ENCODE results near the gene VAC14.

The VAC14 gene

GRCh38 chr16:70730031-70730430 is 70.9 kb downstream of the VAC14 start:
- H3K4me3 ChIP-seq (ENCODE audit: low read length) = no peak overlapping the region
- no peaks in the 10 kb centered on the region for H3K27me3 ChIP-seq (ENCODE audit: insufficient read depth, low read length)
- H3K9me3 ChIP-seq (ENCODE audit: low read length) = no peaks in the 10 kb centered on the region
- H2AFZ ChIP-seq (ENCODE audit: low read depth, low read length) = no peak overlapping the region
- H3K36me3 ChIP-seq (ENCODE audit: insufficient read depth, low read length) = peaks cover 8% of the 10 kb centered on the region
- H3K4me1 ChIP-seq (ENCODE audit: insufficient read depth, low read length) = peaks cover 31% of the 10 kb centered on the region

DNA sequence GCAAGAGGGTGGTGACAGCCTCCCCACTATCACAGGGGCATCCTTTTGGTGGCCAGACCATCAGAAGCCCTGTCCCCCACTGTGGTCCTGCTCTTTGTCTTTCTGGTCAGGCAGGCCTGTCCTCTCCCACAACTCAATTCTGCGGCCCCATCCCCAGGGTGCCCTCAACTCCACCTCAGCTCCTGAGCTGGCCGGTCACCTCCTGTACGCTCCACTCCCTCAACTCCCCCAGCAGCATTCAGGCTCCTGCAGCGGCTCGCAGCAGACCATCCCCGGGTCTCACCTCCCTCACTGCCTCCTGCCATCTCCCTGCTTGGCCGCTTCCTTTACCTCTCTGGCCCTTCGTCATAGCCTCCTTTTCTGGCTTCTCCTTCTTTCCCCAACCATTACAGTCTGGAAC is 71.7 kb downstream of the VAC14 start:
- Histone ChIP-seq H3K4me1 (ENCODE audit: insufficient read depth, low read length) (peaks cover 31% of the 10 kb centered on the region), H2AFZ (ENCODE audit: low read depth, low read length) (no peak overlapping the region), H3K36me3 (ENCODE audit: insufficient read depth, low read length) (peaks cover 8% of the 10 kb centered on the region), H3K4me3 (ENCODE audit: low read length) (no peak overlapping the region), H3K27me3 (ENCODE audit: insufficient read depth, low read length) (no peaks in the 10 kb centered on the region), H3K9me3 (ENCODE audit: low read length) (no peaks in the 10 kb centered on the region)

GRCh38 chr16:70728150-70728549 is 72.8 kb downstream of the VAC14 start:
- Histone ChIP-seq H3K4me3 (ENCODE audit: low read length) (no peak overlapping the region), H2AFZ (ENCODE audit: low read depth, low read length) (no peak overlapping the region), H3K9me3 (ENCODE audit: low read length) (no peaks in the 10 kb centered on the region)

GRCh38 chr16:70726892-70727361 is 74.0 kb downstream of the VAC14 start:
- Histone ChIP-seq H3K9me3 (ENCODE audit: low read length) (no peaks in the 10 kb centered on the region), H3K27me3 (ENCODE audit: insufficient read depth, low read length) (no peaks in the 10 kb centered on the region), H3K4me1 (ENCODE audit: insufficient read depth, low read length) (peaks cover 31% of the 10 kb centered on the region), H2AFZ (ENCODE audit: low read depth, low read length) (no peak overlapping the region), H3K4me3 (ENCODE audit: low read length) (no peak overlapping the region), H3K36me3 (ENCODE audit: insufficient read depth, low read length) (peaks cover 8% of the 10 kb centered on the region)

More at GRCh38 chr16:70728150-70728549, 72.8 kb downstream of the VAC14 start:
- no peaks in the 10 kb centered on the region for H3K27me3 ChIP-seq (ENCODE audit: insufficient read depth, low read length)
- peaks cover 8% of the 10 kb centered on the region for H3K36me3 ChIP-seq (ENCODE audit: insufficient read depth, low read length)
- H3K4me1 ChIP-seq (ENCODE audit: insufficient read depth, low read length) = peaks cover 31% of the 10 kb centered on the region

- H3K9me3 ChIP-seq (ENCODE audit: low read length) = peaks cover 3% of the 10 kb centered on the region
- no peak overlapping the region for H2AFZ ChIP-seq (ENCODE audit: low read depth, low read length)
- H3K4me3 ChIP-seq (ENCODE audit: low read length) = no peak overlapping the region
- no peaks in the 10 kb centered on the region for H3K27me3 ChIP-seq (ENCODE audit: insufficient read depth, low read length)
- H3K36me3 ChIP-seq (ENCODE audit: insufficient read depth, low read length) = peaks cover 8% of the 10 kb centered on the region
- H3K4me1 ChIP-seq (ENCODE audit: insufficient read depth, low read length) = peaks cover 31% of the 10 kb centered on the region
These were observed 74.8 kb downstream of the VAC14 start for GRCh38 chr16:70725912-70726828.

- Histone ChIP-seq H3K9me3 (ENCODE audit: low read length) (peaks cover 4% of the 10 kb centered on the region), H3K27me3 (ENCODE audit: insufficient read depth, low read length) (no peaks in the 10 kb centered on the region), H3K36me3 (ENCODE audit: insufficient read depth, low read length) (peaks cover 9% of the 10 kb centered on the region), H3K4me3 (ENCODE audit: low read length) (no peak overlapping the region), H3K4me1 (ENCODE audit: insufficient read depth, low read length) (peaks cover 26% of the 10 kb centered on the region), H2AFZ (ENCODE audit: low read depth, low read length) (no peak overlapping the region)
These were observed 75.7 kb downstream of the VAC14 start for GRCh38 chr16:70725024-70725911.

GRCh38 chr16:70724146-70725023 is 76.6 kb downstream of the VAC14 start:
- peaks cover 8% of the 10 kb centered on the region for H3K9me3 ChIP-seq (ENCODE audit: low read length)
- no peaks in the 10 kb centered on the region for H3K27me3 ChIP-seq (ENCODE audit: insufficient read depth, low read length)
- peaks cover 14% of the 10 kb centered on the region for H3K36me3 ChIP-seq (ENCODE audit: insufficient read depth, low read length)
- peaks cover 19% of the 10 kb centered on the region for H3K4me1 ChIP-seq (ENCODE audit: insufficient read depth, low read length)
- H2AFZ ChIP-seq (ENCODE audit: low read depth, low read length) = no peak overlapping the region
- no peak overlapping the region for H3K4me3 ChIP-seq (ENCODE audit: low read length)

- H2AFZ ChIP-seq (ENCODE audit: low read depth, low read length) = no peak overlapping the region
- peaks cover 19% of the 10 kb centered on the region for H3K4me1 ChIP-seq (ENCODE audit: insufficient read depth, low read length)
- peaks cover 12% of the 10 kb centered on the region for H3K36me3 ChIP-seq (ENCODE audit: insufficient read depth, low read length)
- peaks cover 9% of the 10 kb centered on the region for H3K9me3 ChIP-seq (ENCODE audit: low read length)
- H3K27me3 ChIP-seq (ENCODE audit: insufficient read depth, low read length) = no peaks in the 10 kb centered on the region
- H3K4me3 ChIP-seq (ENCODE audit: low read length) = no peak overlapping the region
These were observed 77.2 kb downstream of the VAC14 start for GRCh38 chr16:70723740-70724145.

GRCh38 chr16:70721202-70721963 is 79.6 kb downstream of the VAC14 start:
- H3K4me1 ChIP-seq (ENCODE audit: insufficient read depth, low read length) = peaks cover 13% of the 10 kb centered on the region
- no peak overlapping the region for H2AFZ ChIP-seq (ENCODE audit: low read depth, low read length)
- H3K27me3 ChIP-seq (ENCODE audit: insufficient read depth, low read length) = no peaks in the 10 kb centered on the region
- H3K36me3 ChIP-seq (ENCODE audit: insufficient read depth, low read length) = peaks cover 7% of the 10 kb centered on the region
- no peak overlapping the region for H3K4me3 ChIP-seq (ENCODE audit: low read length)
- peaks cover 11% of the 10 kb centered on the region for H3K9me3 ChIP-seq (ENCODE audit: low read length)

GRCh38 chr16:70720425-70721201 is 80.3 kb downstream of the VAC14 start:
- Histone ChIP-seq H3K4me3 (ENCODE audit: low read length) (no peak overlapping the region), H2AFZ (ENCODE audit: low read depth, low read length) (no peak overlapping the region), H3K9me3 (ENCODE audit: low read length) (peaks cover 11% of the 10 kb centered on the region), H3K4me1 (ENCODE audit: insufficient read depth, low read length) (peaks cover 9% of the 10 kb centered on the region), H3K27me3 (ENCODE audit: insufficient read depth, low read length) (no peaks in the 10 kb centered on the region), H3K36me3 (ENCODE audit: insufficient read depth, low read length) (peaks cover 7% of the 10 kb centered on the region)

GRCh38 chr16:70717065-70717464 is 83.9 kb downstream of the VAC14 start:
- peaks cover 11% of the 10 kb centered on the region for H3K9me3 ChIP-seq (ENCODE audit: low read length)
- peaks cover 7% of the 10 kb centered on the region for H3K36me3 ChIP-seq (ENCODE audit: insufficient read depth, low read length)
- no peaks in the 10 kb centered on the region for H3K27me3 ChIP-seq (ENCODE audit: insufficient read depth, low read length)
- H3K4me3 ChIP-seq (ENCODE audit: low read length) = no peak overlapping the region
- H3K4me1 ChIP-seq (ENCODE audit: insufficient read depth, low read length) = peaks cover 18% of the 10 kb centered on the region
- H2AFZ ChIP-seq (ENCODE audit: low read depth, low read length) = no peak overlapping the region
